Mesendoderm (in vitro differentiated cells): ENCODE measurements around the gene SNX25.
"Not testable (repeated sequence)": the region's sequence is repeated elsewhere in the genome, so short reads cannot be mapped to it uniquely, and the experiment has no call there.

Source experiments
- DNase-seq: peaks from one replicate; pipeline ENCODE4 v3.0.0; 2013
- H2AK5ac ChIP-seq: 2 replicates; pipeline ENCODE4 v1.6.1; 2013; ENCODE audit warnings: low read length, inconsistent platforms
- H2BK120ac ChIP-seq: 2 replicates; pipeline ENCODE4 v1.6.1; 2013; ENCODE audit warnings: low read depth, mild to moderate bottlenecking, low read length, moderate library complexity, mixed read lengths
- H2BK15ac ChIP-seq: replicated peaks from 2 replicates; pipeline ENCODE4 v1.6.1; 2013; ENCODE audit warnings: low read depth, mild to moderate bottlenecking, moderate library complexity
- H2BK5ac ChIP-seq: 2 replicates; pipeline ENCODE4 v1.6.1; 2013; ENCODE audit warnings: low read length, inconsistent platforms
- H3K18ac ChIP-seq: 2 replicates; pipeline ENCODE4 v1.6.1; 2013; ENCODE audit warnings: mild to moderate bottlenecking, low read length, mixed read lengths
- H3K23ac ChIP-seq: one replicate; pipeline ENCODE4 v1.6.1; 2013; ENCODE audit warnings: low read length
- H3K27ac ChIP-seq: 2 replicates; pipeline ENCODE4 v1.5.1; 2013; ENCODE audit warnings: low read depth, mild to moderate bottlenecking, inconsistent platforms, low read length, moderate library complexity
- H3K27me3 ChIP-seq: 2 replicates; pipeline ENCODE4 v1.6.1; 2013; ENCODE audit warnings: low read length, control low read depth, mild to moderate bottlenecking, inconsistent platforms; ENCODE audit not compliant: insufficient read depth, poor library complexity
- H3K36me3 ChIP-seq: 2 replicates; pipeline ENCODE4 v1.6.1; 2013; ENCODE audit warnings: low read length, inconsistent platforms; ENCODE audit not compliant: control insufficient read depth, insufficient read depth
- H3K4ac ChIP-seq: one replicate; pipeline ENCODE4 v1.6.1; 2013; ENCODE audit warnings: low read depth, mild to moderate bottlenecking, low read length, moderate library complexity
- H3K4me1 ChIP-seq: 2 replicates; pipeline ENCODE4 v1.6.1; 2013; ENCODE audit warnings: low read depth, low read length, inconsistent platforms; ENCODE audit not compliant: control insufficient read depth
- H3K4me2 ChIP-seq: 2 replicates; pipeline ENCODE4 v1.6.1; 2013; ENCODE audit warnings: low read length
- H3K4me3 ChIP-seq: 2 replicates; pipeline ENCODE4 v1.5.1; 2013; ENCODE audit warnings: mild to moderate bottlenecking, low read length
- H3K56ac ChIP-seq: one replicate; pipeline ENCODE4 v1.6.1; 2013; ENCODE audit warnings: low read length
- H3K79me1 ChIP-seq: 2 replicates; pipeline ENCODE4 v1.6.1; 2013; ENCODE audit warnings: low read length, inconsistent platforms
- H3K79me2 ChIP-seq: 2 replicates; pipeline ENCODE4 v1.6.1; 2013; ENCODE audit warnings: mild to moderate bottlenecking, low read length; ENCODE audit not compliant: control insufficient read depth, insufficient read depth
- H3K9ac ChIP-seq: 2 replicates; pipeline ENCODE4 v1.6.1; 2013; ENCODE audit warnings: low read length, inconsistent platforms
- H4K5ac ChIP-seq: one replicate; pipeline ENCODE4 v1.6.1; 2013; ENCODE audit warnings: low read length
- H4K8ac ChIP-seq: one replicate; pipeline ENCODE4 v1.6.1; 2013; ENCODE audit warnings: low read depth, mild to moderate bottlenecking, control low read depth, low read length, moderate library complexity
- WGBS: extraction: QIAGEN DNeasy Blood & Tissue Kit; methylation state at CpG from one replicate; pipeline ENCODE4 v1.1.7; 2013; ENCODE audit warnings: low lambda C conversion rate, missing lambda C conversion rate; ENCODE audit not compliant: insufficient coverage; ENCODE audit errors: extremely low coverage; 5-methylcytosine and 5-hydroxymethylcytosine counted together

Gene SNX25

DNA sequence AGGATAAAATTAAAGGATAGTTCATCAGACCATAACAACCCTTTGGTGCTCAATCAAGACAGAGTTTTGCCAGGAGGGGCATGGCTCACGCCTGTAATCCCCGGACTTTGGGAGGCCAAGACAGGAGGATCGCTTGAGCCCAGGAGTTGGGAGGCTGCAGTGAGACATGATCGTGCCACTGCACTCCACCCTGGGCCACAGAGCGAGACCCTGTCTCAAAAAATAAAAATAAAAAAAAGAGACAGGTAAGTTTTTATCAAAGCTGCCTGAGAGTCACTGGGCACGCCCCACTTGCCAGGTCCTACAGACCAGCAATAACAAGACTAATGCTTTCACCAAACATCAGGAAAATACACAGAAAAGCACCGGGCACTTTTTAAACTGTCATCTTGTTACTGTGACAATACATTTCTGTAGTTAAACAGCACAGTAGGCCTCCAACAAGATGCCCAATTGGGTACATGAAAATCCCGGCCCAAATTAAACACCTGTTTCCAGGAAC is 6.4 kb upstream of the SNX25 start:
- Histone ChIP-seq H2BK15ac (peak overlapping the region; percentile 89), H2AK5ac (no peak overlapping the region), H4K5ac (no peak overlapping the region), H3K9ac (peak overlapping the region; percentile 78), H3K27me3 (no peaks in the 10 kb centered on the region), H3K4me2 (peak overlapping the region; percentile 4), H3K56ac (peak overlapping the region; percentile 95), H3K27ac (peak overlapping the region; percentile 83), H2BK120ac (peak overlapping the region; percentile 80), H3K36me3 (no peaks in the 10 kb centered on the region), H3K79me1 (no peaks in the 10 kb centered on the region), H2BK5ac (no peak overlapping the region), H3K18ac (peak overlapping the region; percentile 97), H4K8ac (peak overlapping the region; percentile 82), H3K23ac (no peak overlapping the region), H3K4me3 (no peak overlapping the region), H3K4ac (peak overlapping the region; percentile 91), H3K4me1 (peaks cover 3% of the 10 kb centered on the region), H3K79me2 (no peaks in the 10 kb centered on the region)
- DNase-seq = no peak
- WGBS = no CpG with 5 or more reads among the region's 8 CpGs

DNA sequence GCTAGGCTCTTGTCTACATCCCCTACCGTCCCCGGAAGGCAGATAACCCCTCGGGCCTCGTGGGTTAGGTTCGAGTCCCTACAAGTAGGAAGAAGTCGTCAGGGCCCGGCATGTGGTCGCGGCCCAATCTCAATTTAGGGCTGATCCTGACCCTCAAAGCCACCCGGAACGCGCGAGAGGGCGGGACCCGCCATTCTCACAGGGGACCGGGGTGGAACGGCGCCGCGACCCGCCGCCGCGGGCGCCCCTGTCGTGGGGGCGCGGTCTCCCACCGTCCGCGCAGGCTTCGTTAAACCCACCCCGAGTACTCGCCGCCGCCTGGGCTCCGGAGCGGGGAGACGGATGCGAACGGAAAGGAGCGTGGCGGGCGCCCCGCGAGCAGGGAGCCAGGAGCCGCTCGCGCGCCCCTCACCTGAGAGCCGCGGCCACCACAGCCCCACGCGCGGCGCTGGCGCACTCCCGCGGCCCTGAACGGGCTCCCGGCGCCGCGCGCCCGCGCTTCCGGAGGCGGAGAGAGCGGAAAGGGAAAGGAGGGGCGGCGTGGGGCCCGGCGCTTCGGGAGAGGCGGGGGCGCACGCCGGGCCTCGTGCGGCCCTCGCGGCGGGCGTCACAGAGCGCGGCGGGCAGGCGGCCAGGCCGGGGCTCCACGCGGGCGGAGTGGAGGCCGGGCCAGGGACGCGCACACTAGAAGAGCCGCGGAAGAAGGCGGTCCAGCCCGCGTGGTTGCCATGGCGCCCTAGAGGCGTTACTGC is 5.7 kb upstream of the SNX25 start, which contains the start of gene CFAP97:
Gene CFAP97, minus strand, starts transcription at position 515 of the 752 bp plus-strand sequence. CDS start 12,804 bp downstream, outside the sequence.
- peak within 1 kb of the TSS; percentile 89 for H2BK15ac ChIP-seq
- H2BK5ac ChIP-seq = no peak within 1 kb of the TSS
- peak within 1 kb of the TSS; percentile 91 for H3K4ac ChIP-seq
- peak within 1 kb of the TSS; percentile 97 for H3K18ac ChIP-seq
- peaks cover 3% of the 10 kb centered on the region for H3K4me1 ChIP-seq
- DNase-seq = peak; percentile 73
- no peak within 1 kb of the TSS for H2AK5ac ChIP-seq
- H3K36me3 ChIP-seq = no peaks in the 10 kb centered on the region
- H3K79me1 ChIP-seq = no peaks in the 10 kb centered on the region
- peak within 1 kb of the TSS; percentile 83 for H3K27ac ChIP-seq
- H2BK120ac ChIP-seq = peak within 1 kb of the TSS; percentile 80
- no peak within 1 kb of the TSS for H4K5ac ChIP-seq
- peak within 1 kb of the TSS; percentile 4 for H3K4me2 ChIP-seq
- H3K23ac ChIP-seq = no peak within 1 kb of the TSS
- peak within 1 kb of the TSS; percentile 95 for H3K56ac ChIP-seq
- H3K9ac ChIP-seq = peak within 1 kb of the TSS; percentile 78
- H4K8ac ChIP-seq = peak within 1 kb of the TSS; percentile 82
- peak within 1 kb of the TSS; percentile 48 for H3K4me3 ChIP-seq
- no peaks in the 10 kb centered on the region for H3K27me3 ChIP-seq
- no CpG with 5 or more reads among the region's 103 CpGs for WGBS
- H3K79me2 ChIP-seq = no peaks in the 10 kb centered on the region

DNA sequence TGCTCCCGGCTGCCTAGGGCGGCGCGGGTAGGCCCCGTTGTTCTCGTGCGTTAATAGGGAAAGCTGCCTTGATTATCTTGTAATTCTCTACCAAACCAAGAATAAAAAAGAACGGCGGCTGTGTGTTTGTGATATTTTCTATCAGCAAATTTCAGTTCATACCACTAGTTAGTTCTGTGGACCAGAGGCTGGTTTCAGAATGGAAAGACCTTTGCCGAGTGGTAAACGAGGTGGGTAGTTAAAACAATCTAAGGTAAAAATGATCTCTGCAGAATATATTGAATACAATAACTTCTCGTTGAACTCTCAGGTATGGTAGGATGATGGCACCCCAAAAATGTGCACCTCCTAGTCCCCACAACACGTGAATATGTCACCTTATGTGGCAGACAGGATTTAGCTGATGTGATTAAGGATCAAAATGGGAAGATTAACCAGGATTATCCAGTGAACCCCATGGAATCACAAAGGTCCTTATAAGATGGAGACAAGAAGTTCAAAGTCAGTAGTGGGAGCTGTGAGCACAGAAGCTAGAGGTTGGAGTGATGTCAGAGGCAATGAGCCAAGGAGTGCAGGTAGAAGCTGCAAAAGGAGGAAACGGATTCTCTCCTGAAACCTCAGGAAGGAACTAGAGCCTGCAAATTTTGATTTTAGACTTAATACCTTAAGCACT is 5.0 kb upstream of the SNX25 start:
- Histone ChIP-seq H3K27me3 (no peaks in the 10 kb centered on the region), H3K79me2 (no peaks in the 10 kb centered on the region), H3K23ac (no peak overlapping the region), H3K4ac (peak overlapping the region; percentile 91), H3K4me3 (peak overlapping the region; percentile 23), H3K4me1 (peaks cover 3% of the 10 kb centered on the region), H3K4me2 (peak overlapping the region; percentile 4), H2AK5ac (no peak overlapping the region), H3K9ac (peak overlapping the region; percentile 78), H3K27ac (peak overlapping the region; percentile 83), H2BK15ac (no peak overlapping the region), H3K79me1 (no peaks in the 10 kb centered on the region), H4K5ac (no peak overlapping the region), H3K36me3 (no peaks in the 10 kb centered on the region), H3K18ac (peak overlapping the region; percentile 97), H3K56ac (peak overlapping the region; percentile 95), H2BK5ac (no peak overlapping the region), H4K8ac (no peak overlapping the region), H2BK120ac (no peak overlapping the region)
- peak; percentile 45 for DNase-seq
- no CpG with 5 or more reads among the region's 14 CpGs for WGBS

DNA sequence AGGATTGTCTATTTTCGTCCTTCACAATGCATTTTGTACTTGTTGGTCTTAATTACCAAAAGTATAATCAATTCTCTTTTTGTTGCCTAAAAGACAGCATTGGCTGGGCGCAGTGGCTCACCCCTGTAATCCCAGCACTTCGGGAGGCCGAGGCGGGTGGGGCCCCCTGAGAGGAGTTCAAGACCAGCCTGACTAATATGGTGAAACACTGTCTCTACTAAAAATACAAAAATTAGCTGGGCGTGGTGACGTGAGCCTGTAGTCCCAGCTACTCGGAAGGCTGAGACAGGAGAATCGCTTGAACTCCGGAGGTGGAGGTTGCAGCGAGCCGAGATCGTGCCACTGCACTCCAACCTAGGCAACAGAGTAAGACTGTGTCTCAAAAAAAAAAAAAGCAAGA is 4.3 kb upstream of the SNX25 start:
- WGBS = no CpG with 5 or more reads among the region's 13 CpGs
- H3K4me2 ChIP-seq, H3K36me3 ChIP-seq, H3K56ac ChIP-seq, H3K4me3 ChIP-seq, H4K8ac ChIP-seq, H3K4me1 ChIP-seq, H2BK120ac ChIP-seq, H3K79me2 ChIP-seq, H2AK5ac ChIP-seq, H3K9ac ChIP-seq, H3K27ac ChIP-seq, H4K5ac ChIP-seq, H3K27me3 ChIP-seq, H3K23ac ChIP-seq, H2BK15ac ChIP-seq, DNase-seq, H3K18ac ChIP-seq, H2BK5ac ChIP-seq, H3K4ac ChIP-seq, H3K79me1 ChIP-seq: not testable (repeated sequence)

DNA sequence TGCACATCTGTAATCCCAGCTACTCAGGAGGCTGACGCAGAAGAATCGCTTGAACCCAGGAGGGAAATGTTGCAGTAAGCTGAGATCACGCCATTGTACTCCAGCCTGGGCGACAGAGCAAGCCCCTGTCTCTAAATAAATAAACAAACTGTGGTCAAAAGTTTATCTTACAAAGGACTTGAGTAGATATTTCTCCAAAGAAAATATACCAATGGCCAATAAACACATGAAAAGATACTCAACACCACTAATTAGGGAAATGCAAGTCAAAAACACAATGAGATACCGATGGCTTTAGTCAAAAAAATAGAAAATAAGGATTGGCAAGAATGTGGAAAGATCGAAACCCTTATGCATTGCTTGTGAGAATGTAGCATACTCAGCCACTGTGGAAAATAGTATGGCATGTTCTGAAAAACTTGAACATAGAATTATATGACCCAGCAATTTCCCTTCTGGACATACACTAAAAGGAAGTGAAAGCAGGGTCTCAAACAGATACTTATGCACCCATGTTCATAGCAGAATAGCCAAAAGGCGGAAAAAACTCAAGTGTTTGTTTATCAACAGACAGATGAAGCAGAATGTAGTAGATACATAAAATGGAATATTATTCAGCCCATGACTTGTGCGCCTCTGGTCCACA is 3.6 kb upstream of the SNX25 start:
- no peak overlapping the region for H3K4me2 ChIP-seq
- WGBS = no CpG with 5 or more reads among the region's 8 CpGs
- no peak overlapping the region for H2BK15ac ChIP-seq
- no peak for DNase-seq
- no peak overlapping the region for H3K4ac ChIP-seq
- peaks cover 3% of the 10 kb centered on the region for H3K79me1 ChIP-seq
- H3K23ac ChIP-seq = no peak overlapping the region
- H2BK5ac ChIP-seq = no peak overlapping the region
- H3K4me3 ChIP-seq = no peak overlapping the region
- no peak overlapping the region for H2AK5ac ChIP-seq
- no peak overlapping the region for H3K18ac ChIP-seq
- no peaks in the 10 kb centered on the region for H3K27me3 ChIP-seq
- no peak overlapping the region for H4K5ac ChIP-seq
- H4K8ac ChIP-seq = no peak overlapping the region
- H3K79me2 ChIP-seq = peaks cover 3% of the 10 kb centered on the region
- no peak overlapping the region for H2BK120ac ChIP-seq
- no peak overlapping the region for H3K56ac ChIP-seq
- H3K9ac ChIP-seq = no peak overlapping the region
- H3K27ac ChIP-seq = no peak overlapping the region
- H3K36me3 ChIP-seq = no peaks in the 10 kb centered on the region
- H3K4me1 ChIP-seq = peaks cover 3% of the 10 kb centered on the region
